Spleen (tissue), 11 donors: Measurements from ENCODE around the gene CXCL16. TPM values are rescaled to one million over a fixed set of nuclear protein-coding genes. Genes with fewer than 3 reads are reported as not detected.

Source experiments
- DNase-seq: peaks from one replicate; pipeline ENCODE4 v3.0.0-alpha.2; 2020
- H3K27ac ChIP-seq, 8 donors: fragments of 200-600 bp; sonication (generic) in 7 of 8; 1 replicate in 4 of 8; 2 replicates in 4 of 8; pipeline versions ENCODE4 v1.5.0 to v1.8.0; 2016 to 2021; ENCODE audit warnings: inconsistent platforms in 4 of 8, mild to moderate bottlenecking in 4 of 8, moderate library complexity in 1 of 8
- H3K27me3 ChIP-seq, 7 donors: fragments of 200-600 bp; sonication (generic) in 6 of 7; replicated peaks in 1 of 7; 1 replicate in 4 of 7; 2 replicates in 3 of 7; pipeline versions ENCODE4 v1.5.0 to v1.8.0; 2016 to 2021; ENCODE audit warnings: inconsistent platforms in 3 of 7, mild to moderate bottlenecking in 1 of 7
- H3K36me3 ChIP-seq, 6 donors: fragments of 200-600 bp; sonication (generic) in 5 of 6; 1 replicate in 4 of 6; 2 replicates in 2 of 6; pipeline versions ENCODE4 v1.5.0 to v1.8.0; 2016 to 2021; ENCODE audit warnings: inconsistent platforms in 2 of 6
- H3K4me1 ChIP-seq, 6 donors: fragments of 200-600 bp; sonication (generic) in 5 of 6; 1 replicate in 3 of 6; 2 replicates in 3 of 6; pipeline versions ENCODE4 v1.5.0 to v1.8.0; 2016 to 2021; ENCODE audit warnings: inconsistent platforms in 3 of 6
- H3K4me3 ChIP-seq, 8 donors: fragments of 200-600 bp; sonication (generic) in 7 of 8; 1 replicate in 4 of 8; 2 replicates in 4 of 8; pipeline versions ENCODE4 v1.5.0 to v1.8.0; 2016 to 2021; ENCODE audit warnings: inconsistent platforms in 4 of 8, mild to moderate bottlenecking in 4 of 8, moderate library complexity in 2 of 8
- H3K9me3 ChIP-seq, 8 donors: fragments of 200-600 bp; sonication (generic) in 7 of 8; 1 replicate in 4 of 8; 2 replicates in 4 of 8; pipeline versions ENCODE4 v1.5.0 to v1.8.0; 2016 to 2021; ENCODE audit warnings: inconsistent platforms in 4 of 8
- CTCF ChIP-seq, 11 experiments: fragments of 200-600 bp in 7 of 11; fragments of 450-650 bp in 4 of 11; sonication (generic) in 4 of 11; IDR thresholded peaks in 8 of 11; conservative IDR thresholded peaks in 3 of 11; 1 replicate in 7 of 11; 2 replicates in 4 of 11; pipeline versions ENCODE4 v1.4.0 to v1.8.0; 2016 to 2021; ENCODE audit warnings: antibody characterized with exemption in 11 of 11, inconsistent platforms in 4 of 11, mild to moderate bottlenecking in 1 of 11
- POLR2A ChIP-seq, 3 donors: fragments of 450-650 bp; IDR thresholded peaks; one replicate each; pipeline ENCODE4 v1.5.1; 2017; ENCODE audit warnings: antibody characterized with exemption in 3 of 3, mild to moderate bottlenecking in 1 of 3
- POLR2AphosphoS5 ChIP-seq, 3 donors: sonication (generic); formaldehyde crosslinking; IDR thresholded peaks; one replicate each; pipeline ENCODE4 v1.5.1; 2017; ENCODE audit warnings: antibody characterized with exemption in 3 of 3
- WGBS, 5 donors: extraction: QIAGEN DNeasy Blood & Tissue Kit in 3 of 5; methylation state at CpG; one replicate each; pipeline versions ENCODE4 v1.1.5 to v1.1.7; 2013 to 2018; 5-methylcytosine and 5-hydroxymethylcytosine counted together
- intact Hi-C: fragments of 100-400 bp; cut with DNase I; formaldehyde crosslinking; loops from one replicate; pipeline ENCODE4 v1.15.0; 2023; ENCODE audit warnings: low total_unique reads
- polyA plus RNA-seq, 3 donors: library from polyadenylated mRNA; stranded (reverse); fragments of 200-250 nt; gene quantifications; one replicate each; pipeline ENCODE4 v1.2.1, GENCODE V29; 2013
- total RNA-seq, 7 donors: library from RNA; depleted of rRNA in 3 of 7; stranded (reverse); fragments of >200 nt in 3 of 7; fragmentation: NEBNext Ultra II Directional in 4 of 7; extraction: Animal tissue kit (Norgen Biotek cat#: 25700) in 4 of 7; gene quantifications; one replicate each; pipeline versions ENCODE4 v1.1.0 to v1.2.1, GENCODE V29; 2016 to 2021
- donor health status: healthy with polysubstance abuse.
- donor health status: DM: no; HTN: no; CAD: no; lungs with moderate emphysema.
- donor health status: DM: no; HTN: no; CAD: no.
- donor health status: Bipolar disorder and iron deficiency.
- donor health status: healthy.
- donor health status: DM: no; HTN: no; CAD: no.
- donor health status: DM: yes; HTN: yes; CAD: no.

The CXCL16 gene
- total and polyA plus RNA-seq, 10 donors = 11.5 to 104 (median 58.7) TPM

DNA sequence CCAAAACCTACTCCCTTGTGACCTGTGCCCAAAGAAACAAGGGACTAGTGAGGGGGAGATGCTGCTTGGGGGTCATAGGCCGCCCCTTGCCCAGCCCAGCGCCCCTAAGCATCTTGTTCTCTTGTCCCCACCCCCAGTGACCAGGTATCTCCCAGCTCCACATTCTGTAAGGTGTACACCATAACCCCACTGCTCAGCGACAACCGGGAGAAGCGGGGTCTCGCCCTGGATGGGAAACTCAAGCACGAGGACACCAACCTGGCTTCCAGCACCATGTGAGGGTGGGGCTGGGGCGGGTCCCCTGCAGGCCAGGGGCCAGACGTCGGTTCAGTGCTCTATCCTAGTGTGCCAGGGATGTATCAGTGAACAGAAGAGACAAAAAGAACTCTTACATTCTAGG lies 20.6 kb downstream of the CXCL16 start:
- H3K36me3 ChIP-seq = peaks cover 0 to 72% (median 53%) of the 10 kb centered on the region in 6 donors

DNA sequence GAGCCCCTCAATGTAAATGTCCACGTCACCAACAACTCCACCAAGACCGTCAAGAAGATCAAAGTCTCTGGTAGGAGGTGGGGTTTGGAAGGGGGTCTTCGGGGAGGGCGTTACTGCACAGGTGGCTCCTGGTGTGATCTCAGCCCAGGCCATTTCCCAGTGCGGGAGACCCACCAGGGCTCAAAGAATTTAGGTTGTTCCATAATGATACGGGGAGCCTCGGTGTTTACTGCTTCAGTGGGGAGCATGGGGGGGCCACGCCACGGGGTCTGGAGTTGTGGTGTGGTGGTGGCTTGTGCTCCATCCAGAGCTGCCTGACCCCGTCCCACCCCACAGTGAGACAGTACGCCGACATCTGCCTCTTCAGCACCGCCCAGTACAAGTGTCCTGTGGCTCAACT lies 21.5 kb downstream of the CXCL16 start:
- WGBS, 5 donors = 94 to 97% (median 96%) methylated on average over 13 of the region's 13 CpGs
- no peak for DNase-seq
- peak overlapping the region in 1 of 8 donors; percentile 93 for H3K4me3 ChIP-seq
- H3K36me3 ChIP-seq = peaks cover 0 to 79% (median 53%) of the 10 kb centered on the region in 6 donors
- peaks cover 5 to 72% (median 36%) of the 10 kb centered on the region in 6 donors for H3K4me1 ChIP-seq
- no peaks in the 10 kb centered on the region for H3K27me3 ChIP-seq
- H3K27ac ChIP-seq = peak overlapping the region in 7 of 8 donors; percentile 42 to 99 (median 71)
- TF ChIP-seq CTCF (IDR thresholded peaks at IDR 0.05 in 8 of 11, conservative IDR thresholded peaks at IDR 0.05 in 3 of 11) = no peak
- TF ChIP-seq POLR2AphosphoS5 (IDR thresholded peaks at IDR 0.05) = peak in 1 of 3 donors; percentile 35
- TF ChIP-seq POLR2A (IDR thresholded peaks at IDR 0.05) = no peak
- intact Hi-C loops = loop anchor here (10.0 kb wide), 1 partner anchor 77 kb away; the partner anchor contains the start of gene PSMB6
- H3K9me3 ChIP-seq = no peaks in the 10 kb centered on the region

More for the DNA sequence above, 20.6 kb downstream of the CXCL16 start:
- Histone ChIP-seq H3K27me3 (no peaks in the 10 kb centered on the region), H3K9me3 (no peaks in the 10 kb centered on the region), H3K27ac (peak overlapping the region in 4 of 8 donors; percentile 32 to 99 (median 68)), H3K4me3 (no peak overlapping the region), H3K4me1 (peaks cover 0 to 64% (median 27%) of the 10 kb centered on the region in 6 donors)
- DNase-seq = no peak
- no peak for TF ChIP-seq CTCF (IDR thresholded peaks at IDR 0.05 in 8 of 11, conservative IDR thresholded peaks at IDR 0.05 in 3 of 11)
- no peak for TF ChIP-seq POLR2A (IDR thresholded peaks at IDR 0.05)
- TF ChIP-seq POLR2AphosphoS5 (IDR thresholded peaks at IDR 0.05) = no peak
- 75 to 89% (median 86%) methylated on average over 6 to 10 of the region's 10 CpGs for WGBS, 5 donors
- intact Hi-C loops = loop anchor here (10.0 kb wide), 1 partner anchor 76 kb away; the partner anchor contains the start of gene PSMB6

- Histone ChIP-seq H3K9me3 (no peaks in the 10 kb centered on the region), H3K27me3 (no peaks in the 10 kb centered on the region), H3K4me3 (peak overlapping the region in 3 of 8 donors; percentile 2 to 93 (median 19)), H3K4me1 (peaks cover 9 to 77% (median 41%) of the 10 kb centered on the region in 6 donors), H3K27ac (peak overlapping the region in 7 of 8 donors; percentile 42 to 99 (median 71)), H3K36me3 (peaks cover 0 to 84% (median 53%) of the 10 kb centered on the region in 6 donors)
- intact Hi-C loops = loop anchor here (10.0 kb wide), 1 partner anchor 77 kb away; the partner anchor contains the start of gene PSMB6
- peak; percentile 91 for DNase-seq
- 61 to 90% (median 71%) methylated on average over 12 to 17 of the region's 17 CpGs for WGBS, 5 donors
- TF ChIP-seq POLR2A (IDR thresholded peaks at IDR 0.05) (no peak), POLR2AphosphoS5 (IDR thresholded peaks at IDR 0.05) (peak; percentile 51 to 81 (median 58)), CTCF (IDR thresholded peaks at IDR 0.05 in 8 of 11, conservative IDR thresholded peaks at IDR 0.05 in 3 of 11) (no peak)
These were observed 21.9 kb downstream of the CXCL16 start for GRCh38 chr17:4717791-4718190.

GRCh38 chr17:4716081-4716480 lies 23.6 kb downstream of the CXCL16 start:
- Histone ChIP-seq H3K36me3 (peaks cover 0 to 76% (median 51%) of the 10 kb centered on the region in 6 donors), H3K9me3 (no peaks in the 10 kb centered on the region), H3K27me3 (no peaks in the 10 kb centered on the region), H3K4me3 (peak overlapping the region in 2 of 8 donors; percentile 19 to 93), H3K4me1 (peaks cover 23 to 92% (median 58%) of the 10 kb centered on the region in 6 donors), H3K27ac (peak overlapping the region in 5 of 8 donors; percentile 71 to 99 (median 98))
- whole genome bisulfite sequencing, 5 donors = 94 to 99% (median 96%) methylated on average over 10 of the region's 10 CpGs
- intact Hi-C loops = loop anchor here (10.0 kb wide), 1 partner anchor 79 kb away; the partner anchor contains the start of gene PSMB6
- TF ChIP-seq CTCF (IDR thresholded peaks at IDR 0.05 in 8 of 11, conservative IDR thresholded peaks at IDR 0.05 in 3 of 11) (no peak), POLR2AphosphoS5 (IDR thresholded peaks at IDR 0.05) (peak in 1 of 3 donors; percentile 48)
- DNase-seq = no peak
